DND-41 (cell line): ENCODE results near the gene LHPP.

ENCODE experiments used
- ATAC-seq: fragments of 200-7000 bp; cut with Tn5 transposase; 3 replicates; pipeline ENCODE4 v1.9.1; 2021; ENCODE audit warnings: low read depth; ENCODE audit not compliant: insufficient read depth
- DNase-seq: peaks from one replicate; pipeline ENCODE4 v3.0.0-alpha.2; 2020
- H2AFZ ChIP-seq: 2 replicates; pipeline ENCODE4 v1.6.0; 2012; ENCODE audit warnings: low read depth, low read length
- H3K27ac ChIP-seq: 2 replicates; pipeline ENCODE4 v1.5.1; 2012; ENCODE audit warnings: low read length, inconsistent platforms
- H3K27me3 ChIP-seq: fragments of 200-600 bp; sonication (generic); 2 replicates; pipeline ENCODE4 v1.6.0; 2012; ENCODE audit warnings: low read length, mild to moderate bottlenecking, inconsistent platforms; ENCODE audit not compliant: insufficient read depth, poor library complexity
- H3K36me3 ChIP-seq: 2 replicates; pipeline ENCODE4 v1.5.1; 2012; ENCODE audit warnings: low read length, inconsistent platforms; ENCODE audit not compliant: insufficient read depth
- H3K4me1 ChIP-seq: 2 replicates; pipeline ENCODE4 v1.5.1; 2012; ENCODE audit warnings: mild to moderate bottlenecking, low read length; ENCODE audit not compliant: insufficient read depth
- H3K4me2 ChIP-seq: 2 replicates; pipeline ENCODE4 v1.6.0; 2012; ENCODE audit warnings: mild to moderate bottlenecking, moderate library complexity, low read length, inconsistent platforms; ENCODE audit not compliant: insufficient read depth
- H3K4me3 ChIP-seq, 2 experiments: fragments of 200-600 bp in 1 of 2; shearing (Covaris generic) in 1 of 2; 2 replicates each; pipeline ENCODE4 v1.5.1; 2012 to 2016; ENCODE audit warnings: inconsistent platforms in 2 of 2, low read length in 2 of 2, mild to moderate bottlenecking in 2 of 2, low read depth in 1 of 2, moderate library complexity in 1 of 2
- H3K79me2 ChIP-seq: 2 replicates; pipeline ENCODE4 v1.6.0; 2012; ENCODE audit warnings: low read length, inconsistent platforms; ENCODE audit not compliant: insufficient read depth
- H3K9ac ChIP-seq: 2 replicates; pipeline ENCODE4 v1.6.0; 2012; ENCODE audit warnings: low read depth, mild to moderate bottlenecking, inconsistent platforms, low read length, moderate library complexity
- H3K9me3 ChIP-seq: 2 replicates; pipeline ENCODE4 v1.5.1; 2012; ENCODE audit warnings: low read length, moderate library complexity, mild to moderate bottlenecking, inconsistent platforms; ENCODE audit not compliant: insufficient read depth, severe bottlenecking
- H4K20me1 ChIP-seq: 2 replicates; pipeline ENCODE4 v1.6.0; 2012; ENCODE audit warnings: low read length; ENCODE audit not compliant: insufficient read depth
- CTCF ChIP-seq: IDR thresholded peaks from 2 replicates; pipeline ENCODE4 v1.5.1; 2012; ENCODE audit warnings: borderline replicate concordance, low read length, moderate library complexity, mild to moderate bottlenecking; ENCODE audit not compliant: poor library complexity, severe bottlenecking; ENCODE audit errors: extremely low read depth
- EZH2 ChIP-seq: IDR thresholded peaks from 3 replicates; pipeline ENCODE4 v1.6.1; 2012; ENCODE audit warnings: borderline replicate concordance, low read depth, mild to moderate bottlenecking, moderate library complexity, low read length, inconsistent platforms; ENCODE audit not compliant: severe bottlenecking

The LHPP gene

GRCh38 chr10:124568848-124569622 is 107.4 kb downstream of the LHPP start:
- no peak for ATAC-seq
- Histone ChIP-seq H3K9me3 (no peaks in the 10 kb centered on the region), H3K27ac (no peak overlapping the region), H3K27me3 (no peaks in the 10 kb centered on the region), H3K4me3 (no peak overlapping the region), H3K36me3 (no peaks in the 10 kb centered on the region), H2AFZ (no peak overlapping the region), H3K4me1 (no peaks in the 10 kb centered on the region), H3K9ac (no peak overlapping the region), H4K20me1 (no peaks in the 10 kb centered on the region), H3K4me2 (no peak overlapping the region), H3K79me2 (no peaks in the 10 kb centered on the region)
- no peak for TF ChIP-seq EZH2
- no peak for TF ChIP-seq CTCF
- no peak for DNase-seq

GRCh38 chr10:124569623-124570470 is 108.2 kb downstream of the LHPP start:
- Histone ChIP-seq H2AFZ (no peak overlapping the region), H3K4me3 (no peak overlapping the region), H4K20me1 (no peaks in the 10 kb centered on the region), H3K79me2 (no peaks in the 10 kb centered on the region), H3K4me1 (no peaks in the 10 kb centered on the region), H3K4me2 (no peak overlapping the region), H3K36me3 (no peaks in the 10 kb centered on the region), H3K9me3 (no peaks in the 10 kb centered on the region), H3K9ac (no peak overlapping the region), H3K27me3 (no peaks in the 10 kb centered on the region), H3K27ac (no peak overlapping the region)
- TF ChIP-seq EZH2 (no peak), CTCF (no peak)
- no peak for DNase-seq
- no peak for ATAC-seq

GRCh38 chr10:124570646-124571045 is 109.0 kb downstream of the LHPP start:
- Histone ChIP-seq H3K79me2 (no peaks in the 10 kb centered on the region), H3K9me3 (no peaks in the 10 kb centered on the region), H3K36me3 (no peaks in the 10 kb centered on the region), H3K4me2 (no peak overlapping the region), H3K27me3 (no peaks in the 10 kb centered on the region), H3K4me1 (no peaks in the 10 kb centered on the region), H3K4me3 (no peak overlapping the region), H3K27ac (no peak overlapping the region), H2AFZ (no peak overlapping the region), H4K20me1 (no peaks in the 10 kb centered on the region), H3K9ac (no peak overlapping the region)
- no peak for TF ChIP-seq EZH2
- no peak for TF ChIP-seq CTCF
- no peak for DNase-seq
- no peak for ATAC-seq
